Lower leg skin (tissue), 3 donors: ENCODE data around the gene SERTM1.

Experiments used
- POLR2A ChIP-seq, 2 donors: fragments of 450-650 bp; IDR thresholded peaks; one replicate each; pipeline ENCODE4 v1.6.1; 2016 to 2017; ENCODE audit warnings: antibody characterized with exemption in 2 of 2, mild to moderate bottlenecking in 1 of 2, moderate library complexity in 1 of 2
- TF ChIP-seq, protein P1 (sequence below), 3 donors: fragments of 450-650 bp; IDR thresholded peaks; one replicate each; pipeline ENCODE4 v1.5.1; 2016; ENCODE audit warnings: antibody characterized with exemption in 3 of 3, mild to moderate bottlenecking in 3 of 3, moderate library complexity in 2 of 3

DNA sequence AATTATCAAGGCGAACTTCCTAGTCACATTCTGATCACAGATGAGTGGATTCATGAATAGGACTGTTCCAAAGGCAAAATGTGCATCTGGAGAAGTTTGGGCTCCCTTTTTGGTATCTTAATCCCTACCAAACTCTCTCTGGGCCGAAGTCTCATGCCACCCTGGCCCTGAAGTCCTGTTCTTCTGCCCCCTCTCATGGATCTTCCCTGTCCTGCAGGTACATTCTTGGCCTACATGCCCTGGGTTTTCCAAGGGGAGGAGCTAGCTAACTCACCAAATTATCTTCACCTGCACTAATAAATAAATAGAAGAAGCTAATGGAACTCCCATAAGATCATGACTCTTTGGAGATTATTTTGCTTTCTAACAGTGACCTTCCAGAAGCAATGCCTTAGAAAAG is 50.3 kb downstream of the SERTM1 start:
- TF ChIP-seq, protein P1, sequence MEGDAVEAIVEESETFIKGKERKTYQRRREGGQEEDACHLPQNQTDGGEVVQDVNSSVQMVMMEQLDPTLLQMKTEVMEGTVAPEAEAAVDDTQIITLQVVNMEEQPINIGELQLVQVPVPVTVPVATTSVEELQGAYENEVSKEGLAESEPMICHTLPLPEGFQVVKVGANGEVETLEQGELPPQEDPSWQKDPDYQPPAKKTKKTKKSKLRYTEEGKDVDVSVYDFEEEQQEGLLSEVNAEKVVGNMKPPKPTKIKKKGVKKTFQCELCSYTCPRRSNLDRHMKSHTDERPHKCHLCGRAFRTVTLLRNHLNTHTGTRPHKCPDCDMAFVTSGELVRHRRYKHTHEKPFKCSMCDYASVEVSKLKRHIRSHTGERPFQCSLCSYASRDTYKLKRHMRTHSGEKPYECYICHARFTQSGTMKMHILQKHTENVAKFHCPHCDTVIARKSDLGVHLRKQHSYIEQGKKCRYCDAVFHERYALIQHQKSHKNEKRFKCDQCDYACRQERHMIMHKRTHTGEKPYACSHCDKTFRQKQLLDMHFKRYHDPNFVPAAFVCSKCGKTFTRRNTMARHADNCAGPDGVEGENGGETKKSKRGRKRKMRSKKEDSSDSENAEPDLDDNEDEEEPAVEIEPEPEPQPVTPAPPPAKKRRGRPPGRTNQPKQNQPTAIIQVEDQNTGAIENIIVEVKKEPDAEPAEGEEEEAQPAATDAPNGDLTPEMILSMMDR (IDR thresholded peaks at IDR 0.05) = no peak
- TF ChIP-seq POLR2A (IDR thresholded peaks at IDR 0.05) = no peak
